Lung microvascular endothelial cell (primary cell): Measurements from ENCODE around the gene LRRC2. TPM values are rescaled to one million over a fixed set of nuclear protein-coding genes. Genes with fewer than 3 reads are reported as not detected.
A peak's percentile ranks its signal among the peaks of the same experiment; 100 is the strongest.
"Not testable (repeated sequence)": the region's sequence is repeated elsewhere in the genome, so short reads cannot be mapped to it uniquely, and the experiment has no call there.

ENCODE experiments used
- DNase-seq, 2 donors: peaks; one replicate each; pipeline versions ENCODE4 v3.0.0 to v3.0.0-alpha.2; 2010; ENCODE audit warnings: low read depth in 2 of 2
- total RNA-seq: library from RNA; depleted of rRNA; stranded (reverse); fragments of >200 nt; gene quantifications from 2 replicates; pipeline ENCODE4 v1.2.1, GENCODE V29; 2014

Gene LRRC2
- total RNA-seq, 1 donor from 2014 or later = under 0.01 TPM

DNA sequence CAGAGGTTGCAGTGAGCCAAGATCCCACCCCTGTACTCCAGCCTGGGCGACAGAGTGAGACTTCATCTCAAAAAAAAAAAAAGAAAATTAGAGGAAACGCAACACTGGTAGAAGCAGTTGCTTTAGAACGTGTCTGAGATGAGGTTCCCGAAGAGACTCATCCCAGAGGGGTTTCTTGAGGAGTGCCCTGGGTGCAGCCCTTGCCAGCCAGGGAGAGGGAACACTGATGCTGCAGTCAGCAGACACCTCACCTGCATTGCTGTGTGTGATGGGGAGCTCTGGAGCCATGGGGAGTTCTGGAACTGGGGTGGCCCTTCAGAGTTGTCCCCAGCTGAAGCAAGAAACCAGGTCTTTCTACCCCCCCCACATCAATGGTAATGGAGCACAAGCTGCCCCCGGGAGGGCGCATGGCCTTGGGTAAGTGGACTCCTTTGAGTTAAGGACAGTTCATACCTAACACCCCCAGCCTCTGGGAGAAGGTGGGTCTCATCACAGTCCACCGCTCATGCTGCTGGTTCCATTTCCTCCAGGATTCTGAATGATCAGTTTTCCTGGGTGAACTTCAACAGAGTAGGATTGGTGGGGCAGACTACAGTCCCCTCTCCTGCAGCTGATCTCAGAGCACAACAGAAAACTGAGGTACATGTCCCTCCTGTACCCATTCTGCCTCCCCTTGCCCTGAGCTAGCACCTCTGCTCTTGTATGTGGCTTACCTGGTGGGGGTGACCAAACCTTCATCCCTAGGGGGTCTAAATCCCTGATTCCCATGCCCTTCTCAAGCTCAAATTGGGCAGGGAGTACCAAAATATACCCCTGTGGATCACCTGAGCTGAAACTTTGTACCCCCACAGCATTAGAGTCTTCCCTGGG lies 18.7 kb upstream of the LRRC2 start:
- DNase-seq = no peak

DNA sequence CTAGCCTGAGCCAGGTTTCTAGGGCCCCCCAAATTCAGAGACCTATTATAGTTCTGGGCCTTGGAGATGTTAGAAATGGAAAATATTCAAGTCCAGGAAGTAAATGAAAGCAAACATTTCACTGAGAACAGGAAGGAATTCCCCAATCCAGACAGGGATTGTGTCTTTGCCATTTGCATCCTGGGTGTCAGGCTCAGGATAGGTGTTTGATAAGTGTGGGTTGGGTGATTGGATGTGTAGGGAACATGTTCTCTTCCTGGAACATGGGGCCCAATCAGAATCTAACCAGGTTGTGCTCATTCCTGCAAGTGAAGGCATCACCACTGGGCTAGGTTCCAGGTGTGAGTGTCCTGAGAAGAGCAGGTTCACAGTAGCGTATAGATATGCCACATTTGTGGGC lies 14.6 kb upstream of the LRRC2 start:
- no peak for DNase-seq

DNA sequence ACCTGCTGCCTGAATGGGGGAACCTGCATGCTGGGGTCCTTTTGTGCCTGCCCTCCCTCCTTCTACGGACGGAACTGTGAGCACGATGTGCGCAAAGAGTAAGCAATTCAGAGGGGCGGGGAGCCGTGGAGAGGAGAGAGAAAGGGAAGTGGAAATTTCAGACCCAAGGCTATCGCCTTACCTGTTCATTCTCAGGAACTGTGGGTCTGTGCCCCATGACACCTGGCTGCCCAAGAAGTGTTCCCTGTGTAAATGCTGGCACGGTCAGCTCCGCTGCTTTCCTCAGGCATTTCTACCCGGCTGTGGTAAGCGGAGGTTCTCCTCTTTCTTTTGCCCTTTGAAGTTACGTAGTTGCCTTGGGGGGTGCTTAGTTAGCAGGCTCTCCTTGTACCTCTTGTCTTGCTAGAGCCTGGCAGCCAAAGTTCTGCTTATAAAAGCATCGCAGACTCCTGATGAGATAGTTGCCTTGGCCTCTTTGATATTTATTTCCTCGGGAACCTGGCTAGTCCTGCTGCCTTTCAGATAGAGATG lies 13.7 kb upstream of the LRRC2 start:
- no peak for DNase-seq

DNA sequence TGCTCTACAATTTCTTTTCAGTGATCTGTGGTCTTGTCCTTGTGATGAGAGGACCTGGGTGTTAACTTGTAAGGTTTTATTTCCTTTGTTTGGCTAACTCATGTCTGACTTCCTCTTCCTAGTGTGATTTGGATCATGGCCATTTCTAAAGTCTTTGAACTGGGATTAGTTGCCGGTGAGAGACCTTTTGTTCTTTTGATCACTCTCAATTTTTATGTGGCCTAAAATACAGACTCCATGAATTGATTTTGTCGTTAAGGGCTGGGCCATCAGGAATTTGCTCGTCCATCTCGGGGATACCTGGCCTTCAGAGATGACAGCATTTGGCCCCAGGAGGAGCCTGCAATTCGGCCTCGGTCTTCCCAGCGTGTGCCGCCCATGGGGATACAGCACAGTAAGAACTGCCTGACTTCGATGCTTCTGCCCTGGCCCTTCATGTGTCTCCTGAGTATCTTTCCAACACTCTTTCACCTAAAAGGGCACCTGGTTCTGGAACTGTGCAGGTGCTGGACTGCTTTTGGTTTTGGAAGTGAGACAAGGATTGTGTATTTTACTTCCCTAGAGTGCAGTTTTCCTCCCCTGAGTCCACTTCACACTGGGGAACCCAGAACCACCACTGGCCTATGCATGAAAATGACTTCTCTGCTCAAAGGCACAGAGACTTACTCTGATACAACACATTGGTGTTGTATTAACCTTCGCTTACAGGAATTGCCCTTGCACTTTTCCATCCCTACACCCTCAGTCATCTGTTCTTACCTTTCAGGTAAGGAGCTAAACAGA lies 13.1 kb upstream of the LRRC2 start:
- peak; percentile 50 to 52 for DNase-seq

DNA sequence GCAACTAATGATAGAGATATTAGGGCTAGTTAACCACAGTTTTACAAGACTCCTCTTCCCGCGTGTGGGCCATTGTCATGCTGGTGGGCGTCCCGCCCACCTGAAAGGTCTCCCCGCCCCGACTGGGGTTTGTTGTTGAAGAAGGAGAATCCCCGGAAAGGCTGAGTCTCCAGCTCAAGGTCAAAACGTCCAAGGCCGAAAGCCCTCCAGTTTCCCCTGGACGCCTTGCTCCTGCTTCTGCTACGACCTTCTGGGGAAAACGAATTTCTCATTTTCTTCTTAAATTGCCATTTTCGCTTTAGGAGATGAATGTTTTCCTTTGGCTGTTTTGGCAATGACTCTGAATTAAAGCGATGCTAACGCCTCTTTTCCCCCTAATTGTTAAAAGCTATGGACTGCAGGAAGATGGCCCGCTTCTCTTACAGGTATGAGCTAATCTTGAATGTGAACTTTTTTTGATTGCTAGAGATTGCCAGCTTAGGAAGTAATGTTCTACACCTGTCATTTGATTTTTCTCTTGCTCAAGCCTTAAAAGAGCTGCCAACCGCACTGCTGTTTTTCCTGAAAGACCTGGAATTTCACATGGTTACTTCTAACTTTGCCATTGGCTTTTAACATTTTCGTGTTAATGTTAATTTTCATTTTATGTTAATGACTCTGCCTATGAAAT lies 11.6 kb upstream of the LRRC2 start:
- DNase-seq = not testable (repeated sequence)

DNA sequence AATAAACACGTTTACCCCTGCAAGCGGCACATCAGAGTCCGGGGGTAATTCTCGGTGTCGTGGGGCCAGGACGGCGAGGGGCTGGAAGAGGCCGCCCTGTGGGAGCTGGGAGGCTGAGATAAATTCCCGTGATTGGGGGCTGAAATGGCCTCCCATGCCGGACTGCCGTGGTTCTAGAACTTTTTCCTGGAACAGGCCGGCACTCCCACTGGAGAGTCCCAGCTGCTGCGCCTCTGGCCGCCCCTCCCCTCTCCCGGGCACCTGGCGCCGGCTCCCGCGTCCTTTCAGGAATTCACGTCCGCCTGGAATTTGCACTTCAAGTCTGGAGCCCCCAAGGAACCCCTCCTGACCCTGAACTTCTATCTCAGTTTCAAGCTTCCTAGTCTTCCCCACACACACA lies 10.8 kb upstream of the LRRC2 start:
- DNase-seq = no peak

DNA sequence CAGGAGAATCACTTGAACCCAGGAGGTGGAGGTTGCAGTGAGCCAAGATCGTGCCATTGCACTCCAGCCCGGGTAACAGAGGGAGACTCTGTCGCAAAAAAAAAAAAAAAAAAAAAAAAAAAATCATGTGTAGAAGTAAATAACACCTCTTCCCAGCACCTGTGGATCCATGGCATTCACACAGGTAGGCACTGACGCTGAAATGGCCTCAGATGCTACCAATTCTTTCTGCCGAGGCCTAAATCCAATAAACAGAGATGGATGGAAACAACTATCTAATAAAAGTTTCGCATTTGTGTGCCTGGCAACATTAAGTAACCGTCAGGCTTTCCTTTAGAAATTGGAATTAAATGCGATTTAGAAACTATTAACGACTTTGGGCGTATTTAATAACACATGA lies 10.3 kb upstream of the LRRC2 start:
- no peak for DNase-seq

DNA sequence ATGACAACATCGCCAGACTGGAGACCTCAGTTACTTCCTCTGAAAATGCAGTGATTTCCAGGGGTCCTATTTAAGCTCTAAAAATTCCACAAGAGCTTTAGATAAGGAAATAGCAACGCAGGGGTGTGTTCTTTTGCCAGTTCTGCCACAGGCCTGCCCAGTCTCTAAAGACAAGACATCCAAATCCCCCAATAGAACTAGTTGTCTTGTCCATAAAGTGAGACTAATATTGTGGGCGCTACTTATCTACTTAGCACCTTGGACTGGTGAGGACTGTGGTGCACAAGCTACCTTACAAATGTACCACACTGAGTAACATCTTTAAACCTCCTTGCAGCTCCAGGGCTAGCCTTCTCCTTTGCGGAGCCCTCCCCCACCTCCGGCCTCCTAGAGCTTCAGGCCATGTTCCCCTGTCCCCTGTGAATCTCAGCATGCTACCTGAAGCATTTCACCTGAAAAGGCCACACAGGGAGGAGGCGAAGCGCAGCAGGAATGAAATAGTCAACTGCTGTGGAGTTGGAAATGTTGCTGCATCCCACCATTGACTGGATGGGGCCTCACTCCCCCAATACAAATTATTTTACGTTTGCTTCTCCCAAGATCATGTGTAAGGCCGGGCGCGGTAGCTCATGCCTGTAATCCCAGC lies 9.6 kb upstream of the LRRC2 start:
- DNase-seq = no peak

DNA sequence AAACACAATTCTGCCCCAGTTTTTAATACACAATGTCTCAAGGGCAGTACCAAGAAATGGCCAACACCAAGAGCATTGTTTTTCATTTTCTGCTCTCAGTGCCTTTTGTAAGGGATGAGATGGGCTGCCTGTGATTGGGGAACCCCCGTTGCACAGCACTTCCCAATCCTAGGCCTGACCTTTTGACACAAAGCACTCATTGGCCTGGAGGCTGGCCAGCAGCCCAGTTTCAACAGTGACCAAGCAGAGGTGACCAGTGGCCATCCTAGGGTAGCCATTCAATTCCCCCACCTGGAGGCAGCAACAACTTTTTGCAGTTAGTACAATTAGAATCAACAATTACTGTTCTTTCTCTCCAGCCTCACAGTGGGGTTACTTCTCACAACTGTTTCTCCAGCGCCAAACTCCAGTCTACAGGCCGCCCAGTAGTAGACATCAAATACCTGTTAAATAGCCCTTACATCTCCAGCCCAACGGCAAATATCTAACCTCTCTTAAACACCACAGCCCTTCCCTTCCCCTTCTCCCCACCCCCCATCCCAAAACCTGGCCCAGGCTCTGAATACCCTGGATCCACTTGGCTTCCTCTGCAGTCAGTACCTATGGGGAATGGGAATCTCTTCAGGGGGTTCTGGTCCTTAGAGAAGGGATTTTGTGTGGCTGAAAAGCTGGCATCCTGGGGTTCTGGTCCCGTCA lies 8.9 kb upstream of the LRRC2 start:
- DNase-seq = no peak

DNA sequence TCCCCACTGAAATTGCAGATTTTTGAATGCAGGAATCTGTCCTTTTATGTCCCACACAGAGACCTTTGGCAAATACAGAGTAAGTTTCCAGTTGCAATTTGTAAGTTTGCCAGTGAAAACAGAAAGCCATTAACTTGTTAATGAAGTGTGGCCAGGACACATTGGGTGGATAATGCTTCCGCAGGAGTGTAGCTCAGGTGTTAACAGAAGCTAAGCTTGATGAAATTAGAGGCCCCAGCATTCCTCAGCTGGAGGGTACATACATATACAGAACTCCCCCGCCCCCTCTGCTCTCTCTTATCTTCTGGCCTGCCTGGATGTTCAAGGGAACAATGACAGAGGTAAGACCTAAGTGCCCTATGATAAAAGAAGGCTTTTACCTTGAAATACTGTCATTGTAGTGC lies 8.1 kb upstream of the LRRC2 start:
- peak in 1 of 2 donors; percentile 11 for DNase-seq

DNA sequence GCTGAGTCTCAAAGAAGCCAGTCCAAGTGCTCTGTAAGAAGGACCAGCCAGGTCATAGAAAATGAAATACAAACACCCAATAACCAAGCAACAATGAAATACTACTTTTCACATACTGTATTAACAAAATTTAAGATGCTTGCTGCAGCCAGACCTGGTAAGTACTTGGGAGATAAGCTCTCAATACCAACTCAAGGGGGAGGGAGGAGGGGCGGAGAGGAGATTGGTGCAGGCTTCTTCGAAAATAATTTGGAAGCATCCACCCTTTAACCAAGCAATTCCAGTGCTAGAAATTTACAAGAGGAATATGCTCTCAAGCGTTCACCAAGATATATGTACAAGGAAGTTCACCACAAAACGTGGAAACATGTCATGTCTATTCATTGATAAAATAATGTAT lies 7.6 kb upstream of the LRRC2 start:
- no peak for DNase-seq

DNA sequence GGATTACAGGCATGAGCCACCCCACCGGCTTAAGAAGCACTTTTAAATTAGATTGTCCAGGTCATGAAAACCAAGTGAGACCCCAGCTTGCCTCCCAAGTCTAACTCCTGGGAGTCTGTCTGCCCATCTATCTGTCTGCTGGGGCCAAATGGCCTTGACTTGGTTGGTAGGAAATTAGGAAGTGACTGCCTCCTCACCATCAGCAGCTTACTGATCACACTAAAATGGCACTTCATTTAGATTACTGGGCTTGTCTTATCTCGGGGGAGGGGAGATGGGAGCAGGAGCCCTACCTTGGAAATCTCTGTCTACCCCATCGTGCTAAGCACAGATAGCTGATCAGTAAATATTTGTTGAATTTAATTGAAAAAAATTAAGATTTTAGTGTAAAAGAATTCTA lies 5.6 kb upstream of the LRRC2 start:
- DNase-seq = no peak

DNA sequence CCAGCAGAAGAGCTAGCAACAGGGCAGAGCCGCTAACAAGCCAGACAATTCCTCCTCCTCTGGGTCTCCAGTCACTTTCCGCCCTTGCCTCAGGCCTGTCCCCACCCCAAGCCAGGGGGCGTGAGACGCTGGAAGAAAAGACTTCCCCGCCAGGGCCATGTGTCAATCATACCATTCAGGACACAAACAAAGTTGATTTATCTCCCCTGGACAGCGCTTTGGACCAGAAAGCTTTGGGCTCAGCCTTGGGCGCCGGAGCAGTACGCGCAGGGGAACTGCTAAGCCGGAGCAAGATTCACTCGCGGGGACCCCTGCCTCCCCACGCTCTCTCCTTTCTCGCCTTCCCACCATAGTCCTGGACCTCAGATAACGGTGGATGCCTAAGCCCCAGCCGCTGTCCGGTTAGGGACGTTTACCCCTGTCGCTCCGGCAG lies 479 bp downstream of the LRRC2 start:
- DNase-seq = peak in 1 of 2 donors; percentile 14

DNA sequence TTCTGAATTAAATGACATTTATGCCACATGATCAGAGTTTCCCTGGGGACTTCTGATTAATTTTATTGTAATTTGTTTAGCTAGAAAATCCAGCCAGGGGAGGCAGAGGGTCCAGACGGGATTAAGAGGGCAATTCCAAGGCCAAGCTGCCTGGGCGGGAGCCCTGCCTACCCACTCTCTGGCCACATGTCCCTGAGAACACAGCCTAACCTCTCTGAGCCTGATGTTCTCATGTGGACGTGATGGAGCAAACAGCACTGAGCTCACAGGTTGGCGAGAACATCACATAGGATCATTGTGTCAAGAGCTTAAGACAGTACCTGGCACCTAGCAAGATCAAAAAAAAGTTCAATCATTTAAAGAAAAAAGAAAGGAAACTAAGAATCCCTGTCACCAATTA lies 1.0 kb downstream of the LRRC2 start:
- no peak for DNase-seq

DNA sequence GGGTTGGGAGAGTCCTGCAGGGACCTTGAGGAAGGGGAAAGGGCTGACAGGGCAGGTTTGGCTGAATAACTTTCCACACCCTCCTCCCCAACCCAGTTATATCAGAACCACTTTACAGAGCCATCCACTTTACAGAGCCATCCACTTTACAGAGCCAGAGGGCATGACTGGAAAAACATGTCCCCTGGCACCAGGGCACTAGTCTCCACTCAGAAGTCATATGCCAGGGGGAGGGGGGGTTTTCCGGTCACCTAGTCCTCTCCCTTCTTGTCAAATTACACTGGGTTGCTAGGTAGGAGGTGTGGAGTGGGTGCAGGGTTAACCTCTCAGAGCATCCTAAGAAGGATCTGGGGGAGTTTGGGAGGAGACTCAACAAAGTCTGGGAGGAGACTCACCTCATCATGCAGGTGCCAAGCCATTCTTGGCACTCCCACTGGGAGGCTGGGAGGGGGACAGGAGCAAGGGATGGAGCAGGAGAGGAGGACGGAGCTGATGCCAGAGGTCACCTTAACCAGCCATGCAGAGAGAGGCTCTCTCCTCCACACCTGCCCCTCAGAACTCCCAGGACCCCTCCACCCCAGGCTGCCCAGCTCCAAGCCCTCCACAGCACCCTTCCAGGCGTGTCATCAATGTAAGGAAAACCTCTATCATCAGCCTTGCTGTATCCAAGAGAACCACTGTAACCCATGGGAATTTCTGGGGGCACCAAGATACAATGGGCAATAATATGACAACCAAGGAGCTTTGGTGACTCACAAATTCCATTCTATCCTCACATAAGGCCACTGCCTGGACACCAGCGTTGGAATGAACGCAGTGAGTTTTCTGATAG lies 1.7 kb downstream of the LRRC2 start:
- DNase-seq = no peak

DNA sequence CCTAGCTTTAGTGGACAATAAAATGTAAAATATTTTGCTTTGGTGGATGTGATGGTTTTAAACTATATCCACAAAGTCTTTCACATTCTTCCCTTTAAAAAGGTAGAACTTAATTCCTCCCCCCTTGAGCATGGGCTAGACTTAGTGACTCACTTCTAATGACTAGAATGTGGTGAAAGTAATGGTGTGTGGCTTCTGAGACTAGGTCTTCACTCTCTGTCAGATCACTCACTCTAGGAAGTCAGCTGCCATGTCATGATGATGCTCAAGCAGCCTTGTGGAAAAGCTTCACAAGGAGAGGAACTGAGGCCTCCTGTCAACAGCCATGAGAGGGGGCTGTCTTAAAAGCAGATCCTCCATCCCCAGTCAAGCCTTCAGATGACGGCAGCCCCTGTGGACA lies 4.2 kb downstream of the LRRC2 start:
- no peak for DNase-seq

DNA sequence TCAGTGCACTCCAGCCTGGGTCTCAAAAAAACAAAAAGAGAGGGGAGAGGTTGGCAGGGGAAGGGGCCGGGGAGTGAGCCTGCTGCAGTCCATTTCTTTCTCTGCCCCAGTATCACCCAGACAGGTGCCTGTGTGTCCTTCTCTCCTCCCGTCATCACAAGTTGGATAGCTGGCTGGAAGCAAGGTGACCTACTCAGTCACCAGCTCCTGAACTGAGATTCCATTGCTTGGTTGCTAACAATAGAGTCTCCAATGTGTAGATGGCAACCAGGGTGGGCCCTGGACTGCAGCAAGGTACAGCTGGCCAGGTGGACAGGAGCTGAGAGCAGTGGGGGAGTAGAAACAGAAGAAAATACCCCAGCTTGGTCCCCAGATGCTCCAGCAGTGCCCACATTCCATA lies 4.6 kb downstream of the LRRC2 start:
- DNase-seq = no peak

DNA sequence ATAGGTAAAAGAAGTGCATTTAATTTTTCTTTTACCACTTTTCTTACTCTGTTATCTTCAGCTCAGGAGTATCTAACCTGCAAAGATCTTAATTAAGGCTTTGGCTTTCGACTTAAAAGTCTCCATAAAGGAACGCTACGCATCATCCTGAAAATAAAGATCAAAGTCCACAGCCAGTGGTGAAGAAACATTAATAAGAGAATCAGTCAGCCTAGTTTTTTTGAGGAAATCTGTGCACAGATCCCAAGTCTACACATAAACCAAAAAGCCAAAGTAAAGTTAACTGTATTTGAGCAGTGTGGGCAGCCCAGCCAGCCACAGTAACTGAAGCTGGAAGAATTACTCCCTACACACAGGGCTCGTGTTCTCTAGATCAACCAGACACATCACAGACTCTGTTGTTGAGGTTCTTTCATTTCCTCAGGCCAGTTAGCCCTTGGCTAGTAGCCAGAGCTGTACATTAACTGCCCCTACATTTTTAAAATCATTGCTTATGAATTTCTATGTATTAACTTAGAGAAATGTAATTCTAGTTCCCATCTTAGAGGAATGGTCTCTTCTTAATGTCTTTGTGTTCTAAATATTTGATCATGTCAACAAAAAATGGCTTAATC lies 6.9 kb downstream of the LRRC2 start:
- DNase-seq = peak in 1 of 2 donors; percentile 16
